ENCODE measurements around the gene EPPIN.

EPPIN gene

GRCh38 chr20:45538209-45538799 lies 8.9 kb downstream of the EPPIN start:
- DNase-seq (ENCODE audit: low spot score), result no peak

DNA sequence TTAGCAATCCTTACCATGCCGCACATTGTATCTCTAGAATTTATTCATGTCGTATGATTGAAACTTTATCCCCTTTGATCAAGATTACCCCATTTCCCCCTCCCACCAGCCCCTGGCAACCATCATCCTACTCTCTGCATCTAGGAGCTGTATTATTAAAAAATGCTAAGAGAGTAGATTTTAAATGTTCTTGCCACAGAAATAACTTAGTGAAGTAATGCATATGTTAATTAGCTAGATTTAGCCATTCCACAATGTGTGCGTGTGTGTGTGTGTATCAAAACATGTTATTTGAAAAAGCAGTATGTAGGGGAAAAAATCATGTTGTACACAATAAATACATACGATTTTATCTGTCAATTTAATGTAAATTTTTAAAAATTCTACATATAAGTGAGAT lies 19.9 kb downstream of the EPPIN start:
- no peak for DNase-seq (ENCODE audit: low spot score)

GRCh38 chr20:45523821-45524220 lies 23.4 kb downstream of the EPPIN start:
- DNase-seq (ENCODE audit: low spot score), result no peak

DNA sequence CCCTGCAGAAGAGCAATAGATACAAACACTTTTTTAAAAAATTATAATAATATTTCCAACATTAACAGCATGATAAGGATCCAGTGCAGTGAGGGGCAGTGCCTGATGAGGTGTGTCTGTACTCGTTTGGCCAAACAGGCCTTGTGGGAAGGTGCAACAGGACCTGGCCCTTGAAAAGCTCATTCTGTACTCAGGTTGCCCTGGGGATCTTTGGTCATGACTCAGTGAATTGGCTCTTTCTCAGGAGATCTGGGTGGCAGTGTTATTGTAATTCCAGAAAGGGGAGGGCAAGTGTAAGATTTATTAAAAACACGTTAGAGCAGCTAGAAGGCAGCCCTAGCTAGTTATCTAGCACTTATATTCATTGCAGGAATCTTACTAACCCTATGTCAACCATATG lies 28.9 kb downstream of the EPPIN start:
- no peak for DNase-seq (ENCODE audit: low spot score)

- no peak for DNase-seq (ENCODE audit: low spot score)
These were observed 31.9 kb downstream of the EPPIN start, which contains the start of gene SPINT3 for GRCh38 chr20:45515147-45515913. Gene SPINT3, minus strand, starts transcription at chr20:45515622. Its CDS starts 14 bp downstream, at chr20:45515608.

- no peak for DNase-seq (ENCODE audit: low spot score)
These were observed 36.8 kb downstream of the EPPIN start for GRCh38 chr20:45510242-45510862.

DNA sequence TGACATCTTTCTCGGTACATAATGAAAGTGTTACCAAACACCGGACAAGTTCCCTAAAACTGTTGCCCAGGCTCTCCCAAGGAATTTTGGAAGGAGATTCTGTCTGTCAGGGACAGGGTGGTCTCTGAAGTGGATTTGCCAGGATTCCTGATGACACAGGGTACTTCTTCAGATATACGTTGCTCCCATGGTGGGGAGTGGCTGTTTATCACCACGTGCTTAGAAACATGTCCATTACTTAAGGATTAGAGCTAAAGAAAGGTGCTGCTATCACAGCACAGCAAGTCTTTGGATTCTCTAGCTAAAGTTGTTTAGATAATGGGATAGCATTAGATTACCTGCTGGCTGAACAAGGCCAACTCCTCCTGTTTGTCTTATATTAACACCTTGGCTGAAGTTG lies 38.1 kb downstream of the EPPIN start:
- DNase-seq (ENCODE audit: low spot score), result no peak

- no peak for DNase-seq (ENCODE audit: low spot score)
These were observed 38.9 kb downstream of the EPPIN start for GRCh38 chr20:45508068-45508886.

- no peak for DNase-seq (ENCODE audit: low spot score)
These were observed 40.0 kb downstream of the EPPIN start for GRCh38 chr20:45507011-45507820.

- DNase-seq (ENCODE audit: low spot score), result no peak
These were observed 40.8 kb downstream of the EPPIN start for GRCh38 chr20:45506398-45506797.

GRCh38 chr20:45503403-45503802 lies 43.8 kb downstream of the EPPIN start:
- no peak for DNase-seq (ENCODE audit: low spot score)

DNA sequence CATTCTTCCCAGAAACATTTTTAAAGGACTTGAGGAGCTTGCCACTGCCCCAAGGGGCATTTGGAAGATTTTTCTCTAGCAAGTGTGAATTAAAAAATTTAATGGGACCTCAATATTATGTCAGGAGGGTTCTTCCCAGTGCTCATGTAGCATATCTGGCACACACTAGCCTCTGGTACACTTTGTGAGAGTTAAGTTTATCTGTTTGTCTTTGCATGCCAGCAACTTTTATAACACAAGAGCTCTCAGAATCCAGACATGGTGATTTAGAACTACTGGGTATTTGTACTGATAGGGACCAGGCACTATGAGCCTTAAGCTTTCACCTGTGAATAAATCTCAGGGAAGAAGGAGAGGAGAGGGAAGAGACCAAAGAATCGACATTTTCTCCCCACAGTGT lies 44.6 kb downstream of the EPPIN start:
- no peak for DNase-seq (ENCODE audit: low spot score)

DNA sequence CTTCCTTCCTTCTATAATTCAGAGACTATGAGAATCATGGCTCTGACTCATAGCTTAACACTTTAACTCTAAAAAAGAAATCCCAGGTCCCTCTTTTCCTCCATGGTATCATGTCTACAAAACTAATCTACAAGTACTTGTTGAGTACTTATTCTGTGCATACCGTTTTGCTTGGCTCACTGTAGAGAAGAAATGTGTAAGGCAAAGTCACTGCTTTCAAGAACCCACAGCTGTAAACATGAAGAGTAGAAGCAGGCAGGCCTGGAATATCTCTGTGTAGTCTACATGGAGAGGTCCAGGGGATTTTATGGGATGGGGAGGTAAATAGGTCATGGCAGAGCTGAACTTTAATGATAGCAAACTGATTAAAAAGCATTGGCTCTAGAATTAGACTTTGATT lies 45.6 kb downstream of the EPPIN start:
- no peak for DNase-seq (ENCODE audit: low spot score)

DNA sequence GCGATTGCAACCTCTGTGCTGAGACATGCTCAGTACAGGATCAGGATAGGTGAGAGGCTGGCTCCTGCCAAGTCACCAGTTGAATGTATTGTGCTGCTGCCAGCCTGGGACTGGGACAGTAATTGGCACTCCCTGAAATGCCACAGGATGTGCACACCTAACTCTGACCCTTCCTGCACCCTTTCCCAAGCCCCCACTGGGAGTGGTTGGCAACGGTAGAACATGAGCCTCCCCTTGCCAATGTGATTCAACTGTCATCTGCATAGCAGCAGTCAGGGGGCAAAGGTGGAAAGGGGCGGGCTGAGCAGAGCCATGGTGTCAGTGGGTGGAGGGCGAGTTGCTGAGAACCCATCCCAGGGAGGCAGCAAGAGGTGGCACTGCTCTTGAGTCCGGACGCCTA lies 47.2 kb downstream of the EPPIN start:
- no peak for DNase-seq (ENCODE audit: low spot score)

- no peak for DNase-seq (ENCODE audit: low spot score)
These were observed 49.2 kb downstream of the EPPIN start for GRCh38 chr20:45497971-45498494.

- DNase-seq (ENCODE audit: low spot score), result no peak
These were observed 51.0 kb downstream of the EPPIN start for GRCh38 chr20:45496166-45496565.

GRCh38 chr20:45495501-45495941 lies 51.7 kb downstream of the EPPIN start:
- DNase-seq (ENCODE audit: low spot score), result no peak
